ENCODE results near the gene MXRA7.

DNA sequence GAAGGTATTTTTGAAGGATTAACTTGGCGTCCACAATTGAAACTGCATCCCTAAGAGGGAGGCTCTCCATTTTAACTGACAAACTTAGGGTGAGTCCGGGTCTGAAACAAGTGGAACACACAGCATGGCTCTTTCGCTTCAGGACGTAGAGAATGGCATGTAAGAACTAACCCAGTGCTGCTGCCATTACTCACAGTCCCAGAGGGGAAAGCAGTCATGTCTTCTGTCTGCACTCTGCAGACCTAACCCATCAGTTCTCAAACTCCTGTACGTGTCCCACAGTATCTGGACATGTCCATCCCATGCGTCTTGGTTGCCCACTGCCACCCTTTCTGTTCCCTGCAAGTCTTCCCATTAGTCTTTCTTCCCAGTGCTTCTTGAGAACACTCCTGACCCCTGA, 67.8 kb downstream of the MXRA7 start:
- TF ChIP-seq EP300 (IDR thresholded peaks at IDR 0.05; ENCODE audit: borderline replicate concordance in 1 of 2, low read depth in 1 of 2, low read length in 1 of 2) (no peak), CHD2 (IDR thresholded peaks at IDR 0.05; ENCODE audit: low read length, partially characterized antibody) (no peak), CTCF (IDR thresholded peaks at IDR 0.05) (no peak), FOSL2 (IDR thresholded peaks at IDR 0.05; ENCODE audit: borderline replicate concordance, low read depth) (no peak), NRF1 (IDR thresholded peaks at IDR 0.05; ENCODE audit: low read depth, low read length) (no peak), POLR2AphosphoS5 (IDR thresholded peaks at IDR 0.05; ENCODE audit: low read depth, low read length) (no peak), RAD21 (IDR thresholded peaks at IDR 0.05; ENCODE audit: low read length) (no peak), RFX5 (IDR thresholded peaks at IDR 0.05; ENCODE audit: low read length) (no peak)
- TF ChIP-seq, protein P1, sequence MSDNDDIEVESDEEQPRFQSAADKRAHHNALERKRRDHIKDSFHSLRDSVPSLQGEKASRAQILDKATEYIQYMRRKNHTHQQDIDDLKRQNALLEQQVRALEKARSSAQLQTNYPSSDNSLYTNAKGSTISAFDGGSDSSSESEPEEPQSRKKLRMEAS (IDR thresholded peaks at IDR 0.05; ENCODE audit: low read depth), result no peak

Data from SK-N-SH (cell line).